HG02885 (cell line): ENCODE results near the gene LIN28B.
"Not testable (repeated sequence)": the region's sequence is repeated elsewhere in the genome, so short reads cannot be mapped to it uniquely, and the experiment has no call there.

ENCODE experiments used
- ATAC-seq: cut with Tn5 transposase; IDR thresholded peaks from one replicate; pipeline ENCODE4 v1.9.1; 2021; ENCODE audit warnings: mild to moderate bottlenecking; ENCODE audit not compliant: unreplicated experiment, poor library complexity

The LIN28B gene

GRCh38 chr6:105001906-105002305 lies 45.0 kb downstream of the LIN28B start:
- no peak for ATAC-seq

GRCh38 chr6:105005451-105005850 lies 48.5 kb downstream of the LIN28B start:
- no peak for ATAC-seq

- not testable (repeated sequence) for ATAC-seq
These were observed 56.6 kb downstream of the LIN28B start for GRCh38 chr6:105013459-105013858.

GRCh38 chr6:105014448-105014847 lies 57.5 kb downstream of the LIN28B start:
- ATAC-seq: no peak

GRCh38 chr6:105014954-105015353 lies 58.0 kb downstream of the LIN28B start:
- no peak for ATAC-seq

GRCh38 chr6:105015482-105015881 lies 58.6 kb downstream of the LIN28B start:
- ATAC-seq: no peak

- ATAC-seq: no peak
These were observed 62.4 kb downstream of the LIN28B start for GRCh38 chr6:105019285-105019684.

GRCh38 chr6:105021399-105021798 lies 64.5 kb downstream of the LIN28B start:
- no peak for ATAC-seq

- no peak for ATAC-seq
These were observed 65.5 kb downstream of the LIN28B start for GRCh38 chr6:105022416-105022815.

- ATAC-seq: no peak
These were observed 67.9 kb downstream of the LIN28B start for GRCh38 chr6:105024803-105025202.

GRCh38 chr6:105028898-105029297 lies 72.0 kb downstream of the LIN28B start:
- no peak for ATAC-seq

- no peak for ATAC-seq
These were observed 72.7 kb downstream of the LIN28B start for GRCh38 chr6:105029581-105029980.

GRCh38 chr6:105034470-105034869 lies 77.6 kb downstream of the LIN28B start:
- ATAC-seq: no peak

GRCh38 chr6:105035299-105035698 lies 78.4 kb downstream of the LIN28B start:
- ATAC-seq: no peak

GRCh38 chr6:105036351-105036750 lies 79.4 kb downstream of the LIN28B start:
- ATAC-seq: no peak

- no peak for ATAC-seq
These were observed 81.4 kb downstream of the LIN28B start for GRCh38 chr6:105038259-105038658.

GRCh38 chr6:105041880-105042279 lies 85.0 kb downstream of the LIN28B start:
- no peak for ATAC-seq

GRCh38 chr6:105042648-105043047 lies 85.7 kb downstream of the LIN28B start:
- no peak for ATAC-seq

GRCh38 chr6:105043979-105044378 lies 87.1 kb downstream of the LIN28B start:
- no peak for ATAC-seq

- no peak for ATAC-seq
These were observed 88.6 kb downstream of the LIN28B start for GRCh38 chr6:105045526-105045925.

- no peak for ATAC-seq
These were observed 95.1 kb downstream of the LIN28B start for GRCh38 chr6:105051941-105052471.

- no peak for ATAC-seq
These were observed 99.7 kb downstream of the LIN28B start for GRCh38 chr6:105056646-105057045.

GRCh38 chr6:105057160-105057559 lies 100.3 kb downstream of the LIN28B start:
- no peak for ATAC-seq
